HCT116 (cell line): ENCODE measurements around the gene PICK1. TPM values are rescaled to one million over a fixed set of nuclear protein-coding genes. Genes with fewer than 3 reads are reported as not detected.
A peak's percentile ranks its signal among the peaks of the same experiment; 100 is the strongest.

ENCODE experiments used
- ATAC-seq: fragments of 200-7000 bp; cut with Tn5 transposase; 2 replicates; pipeline ENCODE4 v1.9.1; 2020; ENCODE audit warnings: mild to moderate bottlenecking, moderate library complexity
- BruUV-seq: library from RNA; stranded (reverse); fragments of 400-500 nt; replicated peaks from 2 replicates; lab custom pipeline; 2021; lab: Mats Ljungman, UMichigan
- CTCF ChIA-PET: fragments of 300-600 bp; sonication (Branson Sonifier 250); formaldehyde crosslinking; loops from one replicate; lab custom pipeline; 2021; ENCODE audit warnings: antibody characterized with exemption; lab: Charles Lee
- POLR2A ChIA-PET: fragments of 300-600, 350-600 bp; sonication (Branson Sonifier 250); formaldehyde crosslinking; loops from one replicate; lab custom pipeline; 2021; ENCODE audit warnings: antibody characterized with exemption; lab: Charles Lee
- RAD21 ChIA-PET, 2 experiments: fragments of 300-600 bp; sonication (Branson Sonifier 250); formaldehyde crosslinking; loops; one replicate each; lab custom pipeline; 2023; ENCODE audit warnings: low total read pairs in 2 of 2; ENCODE audit not compliant: uncharacterized antibody in 2 of 2, unreplicated experiment in 2 of 2, low non-redundant PET in 1 of 2; lab: Charles Lee
- DNase-seq: peaks from one replicate; pipeline ENCODE4 v3.0.0-alpha.2; 2010; ENCODE audit warnings: low read depth, low spot score
- H2AFZ ChIP-seq: fragments of 200-600 bp; shearing (Covaris generic), sonication (generic); 2 replicates; pipeline ENCODE4 v1.6.1; 2017; ENCODE audit warnings: low read depth, mixed run types, mixed read lengths, antibody characterized with exemption, low read length; ENCODE audit not compliant: poor library complexity, severe bottlenecking
- H3K27ac ChIP-seq: 2 replicates; pipeline ENCODE4 v1.5.1; 2012; ENCODE audit warnings: low read depth, low read length
- H3K27me3 ChIP-seq: fragments of 200-600 bp; sonication (generic); 2 replicates; pipeline ENCODE4 v1.6.1; 2016; ENCODE audit warnings: mixed run types, low read length, mixed read lengths; ENCODE audit not compliant: insufficient read depth
- H3K36me3 ChIP-seq, 2 experiments: fragments of 200-500 bp in 1 of 2; fragments of 200-600 bp in 1 of 2; sonication (Bioruptor generic) in 1 of 2; sonication (generic) in 1 of 2; 2 replicates each; pipeline versions ENCODE4 v1.5.1 to v1.6.1; 2014 to 2016; ENCODE audit warnings: low read length in 2 of 2, inconsistent platforms in 1 of 2, mixed read lengths in 1 of 2, mixed run types in 1 of 2; ENCODE audit not compliant: insufficient read depth in 2 of 2, control insufficient read depth in 1 of 2
- H3K4me1 ChIP-seq, 2 experiments: fragments of 200-600 bp in 1 of 2; sonication (generic) in 1 of 2; 2 replicates each; pipeline versions ENCODE4 v1.5.1 to v1.6.1; 2012 to 2017; ENCODE audit warnings: low read length in 2 of 2, inconsistent platforms in 1 of 2, mild to moderate bottlenecking in 1 of 2, mixed read lengths in 1 of 2, mixed run types in 1 of 2, moderate library complexity in 1 of 2; ENCODE audit not compliant: insufficient read depth in 2 of 2, control insufficient read depth in 1 of 2
- H3K4me2 ChIP-seq: fragments of 200-600 bp; sonication (generic); 2 replicates; pipeline ENCODE4 v1.6.1; 2017; ENCODE audit warnings: mixed run types, low read length, mixed read lengths
- H3K4me3 ChIP-seq, 2 experiments: fragments of 200-600 bp in 1 of 2; sonication (generic) in 1 of 2; replicated peaks in 1 of 2; 2 replicates each; pipeline ENCODE4 v1.5.1; 2011 to 2016; ENCODE audit warnings: low read length in 2 of 2, control low read depth in 1 of 2, low read depth in 1 of 2, mild to moderate bottlenecking in 1 of 2, mixed read lengths in 1 of 2, mixed run types in 1 of 2
- H3K79me2 ChIP-seq: fragments of 200-600 bp; sonication (generic); 2 replicates; pipeline ENCODE4 v1.6.1; 2017; ENCODE audit warnings: mild to moderate bottlenecking, mixed run types, low read length, moderate library complexity, mixed read lengths; ENCODE audit not compliant: insufficient read depth
- H3K9ac ChIP-seq: fragments of 200-600 bp; sonication (generic); 2 replicates; pipeline ENCODE4 v1.6.1; 2016; ENCODE audit warnings: low read length, mixed read lengths
- H3K9me2 ChIP-seq: fragments of 200-600 bp; sonication (generic), shearing (Covaris generic); 2 replicates; pipeline ENCODE4 v1.6.1; 2017; ENCODE audit warnings: mixed run types, mild to moderate bottlenecking, moderate library complexity; ENCODE audit not compliant: insufficient read depth
- H3K9me3 ChIP-seq, 2 experiments: fragments of 200-500 bp in 1 of 2; fragments of 200-600 bp in 1 of 2; sonication (Bioruptor generic) in 1 of 2; sonication (generic) in 1 of 2; 2 replicates each; pipeline ENCODE4 v1.6.1; 2014 to 2017; ENCODE audit warnings: low read length in 2 of 2, mixed read lengths in 2 of 2, inconsistent platforms in 1 of 2, low read depth in 1 of 2, mild to moderate bottlenecking in 1 of 2, mixed run types in 1 of 2, moderate library complexity in 1 of 2; ENCODE audit not compliant: control insufficient read depth in 1 of 2, insufficient read depth in 1 of 2
- H4K20me1 ChIP-seq: fragments of 200-600 bp; sonication (generic), shearing (Covaris generic); 2 replicates; pipeline ENCODE4 v1.6.1; 2017; ENCODE audit warnings: mixed run types, mild to moderate bottlenecking, moderate library complexity; ENCODE audit not compliant: insufficient read depth
- ATF3 ChIP-seq: IDR thresholded peaks from 2 replicates; pipeline ENCODE4 v1.6.1; 2012
- CBX3 ChIP-seq: IDR thresholded peaks from 2 replicates; pipeline ENCODE4 v1.6.1; 2012; ENCODE audit warnings: low read depth
- CEBPB ChIP-seq: IDR thresholded peaks from 2 replicates; pipeline ENCODE4 v1.6.1; 2012; ENCODE audit warnings: low read depth
- CTCF ChIP-seq, 3 experiments: fragments of 200-600 bp in 1 of 3; sonication (generic) in 1 of 3; IDR thresholded peaks in 2 of 3; conservative IDR thresholded peaks in 1 of 3; 2 replicates each; pipeline ENCODE4 v1.5.1; 2012 to 2017; ENCODE audit warnings: low read depth in 2 of 3, low read length in 2 of 3, antibody characterized with exemption in 1 of 3, borderline replicate concordance in 1 of 3, control low read depth in 1 of 3, mild to moderate bottlenecking in 1 of 3, mixed read lengths in 1 of 3, mixed run types in 1 of 3, moderate library complexity in 1 of 3; ENCODE audit not compliant: insufficient read depth in 1 of 3
- EGR1 ChIP-seq: IDR thresholded peaks from 2 replicates; pipeline ENCODE4 v1.6.1; 2012; ENCODE audit warnings: low read depth
- ELF1 ChIP-seq: IDR thresholded peaks from 2 replicates; pipeline ENCODE4 v1.6.1; 2012; ENCODE audit warnings: low read depth, borderline replicate concordance
- EZH2 ChIP-seq: fragments of 200-600 bp; sonication (generic); IDR thresholded peaks from 2 replicates; pipeline ENCODE4 v1.6.1; 2017; ENCODE audit warnings: antibody characterized with exemption, mixed run types
- EZH2phosphoT487 ChIP-seq: fragments of 200-600 bp; IDR thresholded peaks from 2 replicates; pipeline ENCODE4 v1.6.1; 2018; ENCODE audit warnings: antibody characterized with exemption, borderline replicate concordance
- FOSL1 ChIP-seq: IDR thresholded peaks from 2 replicates; pipeline ENCODE4 v1.6.1; 2012; ENCODE audit warnings: low read depth
- JUND ChIP-seq: IDR thresholded peaks from 2 replicates; pipeline ENCODE4 v1.6.1; 2012
- MAX ChIP-seq: IDR thresholded peaks from 2 replicates; pipeline ENCODE4 v1.6.1; 2012
- POLR2A ChIP-seq: IDR thresholded peaks from 2 replicates; pipeline ENCODE4 v1.7.0; 2011; ENCODE audit warnings: borderline replicate concordance; ENCODE audit not compliant: insufficient read depth, insufficient read length; ENCODE audit errors: extremely low read depth
- POLR2AphosphoS5 ChIP-seq: IDR thresholded peaks from 2 replicates; pipeline ENCODE4 v1.6.1; 2011; ENCODE audit warnings: mild to moderate bottlenecking, low read depth, low read length, moderate library complexity
- RAD21 ChIP-seq: IDR thresholded peaks from 2 replicates; pipeline ENCODE4 v1.6.1; 2012; ENCODE audit warnings: low read depth, mild to moderate bottlenecking
- REST ChIP-seq: IDR thresholded peaks from 2 replicates; pipeline ENCODE4 v1.6.1; 2012; ENCODE audit warnings: low read depth
- SP1 ChIP-seq: IDR thresholded peaks from 2 replicates; pipeline ENCODE4 v1.6.1; 2012; ENCODE audit warnings: low read depth
- SRF ChIP-seq: IDR thresholded peaks from 2 replicates; pipeline ENCODE4 v1.6.1; 2012; ENCODE audit warnings: low read depth
- TCF7L2 ChIP-seq: IDR thresholded peaks from 2 replicates; pipeline ENCODE4 v1.7.0; 2011; ENCODE audit warnings: borderline replicate concordance, inconsistent platforms; ENCODE audit not compliant: insufficient read depth, insufficient read length; ENCODE audit errors: extremely low read depth
- YY1 ChIP-seq: IDR thresholded peaks from 2 replicates; pipeline ENCODE4 v1.6.1; 2011; ENCODE audit warnings: low read length, low read depth, moderate library complexity, mild to moderate bottlenecking; ENCODE audit not compliant: insufficient replicate concordance; ENCODE audit errors: extremely low read depth
- ZFX ChIP-seq: fragments of 450-650 bp; IDR thresholded peaks from 2 replicates; pipeline ENCODE4 v1.6.1; 2017
- ZNF274 ChIP-seq: fragments of 200-500 bp; sonication (Bioruptor generic); IDR thresholded peaks from 2 replicates; pipeline ENCODE4 v1.6.1; 2014; ENCODE audit warnings: mild to moderate bottlenecking, low read depth, low read length, inconsistent platforms
- intact Hi-C: fragments of 100-400 bp; cut with micrococcal nuclease; formaldehyde crosslinking; loops from 2 replicates; pipeline ENCODE4 v1.10.0; 2022
- total RNA-seq: library from RNA; stranded (reverse); gene quantifications from one replicate; pipeline ENCODE4 v1.2.1, GENCODE V29; 2021; ENCODE audit not compliant: unreplicated experiment

Gene PICK1
- total RNA-seq, 1 experiment from 2014 or later, result 40.0 TPM

- RAD21 ChIA-PET, result interaction anchor here (1.5 to 1.8 kb wide), 2 partner anchors 18 kb away, joined by 10 to 11 read pairs; no protein-coding TSS in a partner anchor
- intact Hi-C loops, result no loop called here
- H3K27ac ChIP-seq, result peak overlapping the region; percentile 90
- no peaks in the 10 kb centered on the region for H3K9me2 ChIP-seq
- peak; percentile 68 for DNase-seq
- H3K4me2 ChIP-seq, result peak overlapping the region; percentile 81
- H3K79me2 ChIP-seq, result no peaks in the 10 kb centered on the region
- no TSS peak for BruUV-seq
- H3K36me3 ChIP-seq, result no peaks in the 10 kb centered on the region
- peaks cover 23 to 33% of the 10 kb centered on the region in 2 experiments for H3K4me1 ChIP-seq
- CTCF ChIA-PET, result interaction anchor here (0.9 to 1.9 kb wide), 3 partner anchors 9 to 428 kb away, joined by 3 to 26 read pairs (median 3); no protein-coding TSS in a partner anchor
- ATAC-seq, result peak; percentile 93
- POLR2A ChIA-PET, result interaction anchor here (0.7 to 1.2 kb wide), 4 partner anchors 18 to 81 kb away, joined by 3 to 6 read pairs (median 4); partner anchors contain the start of genes C22orf23 and POLR2F
- H3K27me3 ChIP-seq, result no peaks in the 10 kb centered on the region
- no peak overlapping the region for H2AFZ ChIP-seq
- H3K9ac ChIP-seq, result peak overlapping the region; percentile 62
- no peaks in the 10 kb centered on the region for H3K9me3 ChIP-seq
- H4K20me1 ChIP-seq, result no peaks in the 10 kb centered on the region
- H3K4me3 ChIP-seq, result peak overlapping the region; percentile 26 to 47
- TF ChIP-seq ELF1, result no peak
- TF ChIP-seq SRF, result no peak
- TF ChIP-seq ZFX, result no peak
- peak; percentile 55 for TF ChIP-seq POLR2AphosphoS5
- peak; percentile 59; the same call in 1 of the 2 replicates for TF ChIP-seq SP1
- TF ChIP-seq JUND, result peak; percentile 74; the same call in 1 of the 2 replicates
- no peak for TF ChIP-seq CEBPB
- TF ChIP-seq MAX, result peak; percentile 92
- TF ChIP-seq TCF7L2, result no peak
- TF ChIP-seq ATF3, result no peak
- no peak for TF ChIP-seq EGR1
- TF ChIP-seq EZH2phosphoT487, result no peak
- TF ChIP-seq RAD21, result peak; percentile 31
- no peak for TF ChIP-seq CTCF (IDR thresholded peaks at IDR 0.05 in 2 of 3, conservative IDR thresholded peaks at IDR 0.05 in 1 of 3; ENCODE audit: borderline replicate concordance in 1 of 3, insufficient read depth in 1 of 3, low read depth in 2 of 3, low read length in 2 of 3)
- no peak for TF ChIP-seq EZH2
- TF ChIP-seq YY1, result no peak
- no peak; the same call in none of the 2 replicates for TF ChIP-seq FOSL1
- no peak for TF ChIP-seq REST
- TF ChIP-seq CBX3, result 0 out of 2 replicates have a peak, but pooled peaks have one; percentile 43
- TF ChIP-seq ZNF274, result no peak
- TF ChIP-seq POLR2A, result no peak
Measured at GRCh38 chr22:38034278-38034882, 22.8 kb upstream of the PICK1 start.
